CD4-positive, alpha-beta T cell treated with Interleukin-15 for 4 hours (primary cell): ENCODE measurements around the gene HGFAC.

Experiments
- DNase-seq: peaks from one replicate; pipeline ENCODE4 v3.0.0-alpha.2; 2020; ENCODE audit warnings: low spot score

The HGFAC gene

GRCh38 chr4:3441501-3442459 is at the start of gene HGFAC:
Gene HGFAC (plus strand): TSS chr4:3441968. CDS start chr4:3442002, 34 bp downstream.
- DNase-seq, result no peak

- DNase-seq, result no peak
Measured at GRCh38 chr4:3392321-3392720, 49.4 kb upstream of the HGFAC start.

- no peak for DNase-seq
Measured at GRCh38 chr4:3393171-3393570, 48.6 kb upstream of the HGFAC start.

- no peak for DNase-seq
Measured at GRCh38 chr4:3396600-3396999, 45.2 kb upstream of the HGFAC start.

GRCh38 chr4:3397128-3397527 is 44.6 kb upstream of the HGFAC start:
- no peak for DNase-seq

GRCh38 chr4:3399277-3400194 is 42.2 kb upstream of the HGFAC start:
- no peak for DNase-seq

GRCh38 chr4:3401436-3402171 is 40.2 kb upstream of the HGFAC start:
- no peak for DNase-seq

- DNase-seq, result no peak
Measured at GRCh38 chr4:3402491-3403347, 39.0 kb upstream of the HGFAC start.

GRCh38 chr4:3403348-3403906 is 38.3 kb upstream of the HGFAC start:
- DNase-seq, result no peak

GRCh38 chr4:3404546-3404945 is 37.2 kb upstream of the HGFAC start:
- no peak for DNase-seq

- no peak for DNase-seq
Measured at GRCh38 chr4:3405176-3405575, 36.6 kb upstream of the HGFAC start.

- no peak for DNase-seq
Measured at GRCh38 chr4:3406021-3406420, 35.7 kb upstream of the HGFAC start.

- DNase-seq, result no peak
Measured at GRCh38 chr4:3406431-3406830, 35.3 kb upstream of the HGFAC start.

- DNase-seq, result no peak
Measured at GRCh38 chr4:3407171-3407771, 34.5 kb upstream of the HGFAC start.

- DNase-seq, result no peak
Measured at GRCh38 chr4:3407930-3408792, 33.6 kb upstream of the HGFAC start.

GRCh38 chr4:3408793-3409330 is 32.9 kb upstream of the HGFAC start:
- no peak for DNase-seq

- no peak for DNase-seq
Measured at GRCh38 chr4:3409571-3410091, 32.1 kb upstream of the HGFAC start.

- DNase-seq, result no peak
Measured at GRCh38 chr4:3410401-3411135, 31.2 kb upstream of the HGFAC start.
